Measurements from ENCODE around the gene C2orf80. TPM values are rescaled to one million over a fixed set of nuclear protein-coding genes. Genes with fewer than 3 reads are reported as not detected.
"Not testable (repeated sequence)": the region's sequence is repeated elsewhere in the genome, so short reads cannot be mapped to it uniquely, and the experiment has no call there.

Gene C2orf80
- polyA plus RNA-seq, 4 donors, result 0.27 to 0.33 (median 0.33) TPM; not detected in 1

- DNase-seq (ENCODE audit: low read depth in 4 of 4, low spot score in 2 of 4), result no peak
Observed at GRCh38 chr2:208136716-208137094, 53.1 kb downstream of the C2orf80 start.

- DNase-seq (ENCODE audit: low read depth in 4 of 4, low spot score in 2 of 4), result no peak
Observed at GRCh38 chr2:208135794-208136715, 53.8 kb downstream of the C2orf80 start.

- DNase-seq (ENCODE audit: low read depth in 4 of 4, low spot score in 2 of 4), result no peak
Observed at GRCh38 chr2:208134928-208135586, 54.8 kb downstream of the C2orf80 start.

- DNase-seq (ENCODE audit: low read depth in 4 of 4, low spot score in 2 of 4), result no peak
Observed at GRCh38 chr2:208130712-208131110, 59.1 kb downstream of the C2orf80 start.

GRCh38 chr2:208129744-208130711 lies 59.8 kb downstream of the C2orf80 start, which contains the start of gene CRYGC:
TSS of gene CRYGC (minus strand) at chr2:208129828. CDS start at chr2:208129792, 36 bp downstream.
- no peak for DNase-seq (ENCODE audit: low read depth in 4 of 4, low spot score in 2 of 4)

- no peak for DNase-seq (ENCODE audit: low read depth in 4 of 4, low spot score in 2 of 4)
Observed at GRCh38 chr2:208128136-208128535, 61.7 kb downstream of the C2orf80 start.

- no peak for DNase-seq (ENCODE audit: low read depth in 4 of 4, low spot score in 2 of 4)
Observed at GRCh38 chr2:208127090-208127489, 62.7 kb downstream of the C2orf80 start.

GRCh38 chr2:208125251-208125650 lies 64.6 kb downstream of the C2orf80 start:
- DNase-seq (ENCODE audit: low read depth in 4 of 4, low spot score in 2 of 4), result no peak

- not testable (repeated sequence) for DNase-seq (ENCODE audit: low read depth in 4 of 4, low spot score in 2 of 4)
Observed at GRCh38 chr2:208124013-208124715, 65.7 kb downstream of the C2orf80 start, which contains the start of gene CRYGD. TSS of gene CRYGD (minus strand) at chr2:208124524. CDS start at chr2:208124473, 51 bp downstream.

- DNase-seq (ENCODE audit: low read depth in 4 of 4, low spot score in 2 of 4), result no peak
Observed at GRCh38 chr2:208122248-208122647, 67.6 kb downstream of the C2orf80 start.

- DNase-seq (ENCODE audit: low read depth in 4 of 4, low spot score in 2 of 4), result no peak
Observed at GRCh38 chr2:208118918-208119317, 70.9 kb downstream of the C2orf80 start.

GRCh38 chr2:208117390-208117789 lies 72.4 kb downstream of the C2orf80 start:
- DNase-seq (ENCODE audit: low read depth in 4 of 4, low spot score in 2 of 4), result not testable (repeated sequence)

Other genes starting within 250 kb of the C2orf80 start
- 10 to 100 TPM; 12.2 to 15.3 (median 13.4) TPM for gene PLEKHM3, start 164.5 kb downstream of the C2orf80 start, polyA plus RNA-seq (ENCODE audit: insufficient read length in 4 of 4)
- gene CRYGD, start 65.5 kb downstream of the C2orf80 start, polyA plus RNA-seq (ENCODE audit: insufficient read length in 4 of 4), result not detected
- gene CRYGC, start 60.2 kb downstream of the C2orf80 start, polyA plus RNA-seq (ENCODE audit: insufficient read length in 4 of 4), result not detected
- not detected for gene CRYGB, start 43.9 kb downstream of the C2orf80 start, polyA plus RNA-seq (ENCODE audit: insufficient read length in 4 of 4)
- not detected for gene CRYGA, start 26.4 kb downstream of the C2orf80 start, polyA plus RNA-seq (ENCODE audit: insufficient read length in 4 of 4)
- 100 to 1,000 TPM in 1 of 4 donors, 10 to 100 TPM in 3; 77.2 to 110 (median 97.6) TPM for gene IDH1, start 65.0 kb upstream of the C2orf80 start, polyA plus RNA-seq (ENCODE audit: insufficient read length in 4 of 4)
- 10 to 100 TPM; 20.7 to 31.8 (median 25.1) TPM for gene PIKFYVE, start 76.2 kb upstream of the C2orf80 start, polyA plus RNA-seq (ENCODE audit: insufficient read length in 4 of 4)
- 10 to 100 TPM; 30.5 to 56.4 (median 44.1) TPM for gene PTH2R, start 216.8 kb upstream of the C2orf80 start, polyA plus RNA-seq (ENCODE audit: insufficient read length in 4 of 4)